ENCODE measurements around the gene CFAP251. TPM values are rescaled to one million over a fixed set of nuclear protein-coding genes. Genes with fewer than 3 reads are reported as not detected.

The CFAP251 gene
- total RNA-seq, 1 experiment from 2014 or later, result 3.2 TPM

GRCh38 chr12:122018937-122019336 lies 100.5 kb downstream of the CFAP251 start:
- Histone ChIP-seq H2AFZ (ENCODE audit: low read length) (no peak overlapping the region), H3K27ac (ENCODE audit: low read length) (no peak overlapping the region), H3K36me3 (ENCODE audit: low read depth, low read length) (no peaks in the 10 kb centered on the region), H3K9me2 (replicated peaks; ENCODE audit: low read length) (no peaks in the 10 kb centered on the region), H3F3A (ENCODE audit: low read length, unreplicated experiment) (no peaks in the 10 kb centered on the region), H4K20me1 (ENCODE audit: low read length) (no peaks in the 10 kb centered on the region), H3K4me3 (ENCODE audit: low read length) (no peak overlapping the region), H3K9me3 (ENCODE audit: low read length) (no peaks in the 10 kb centered on the region; the same call in 1 of the 2 replicates), H3K27me3 (ENCODE audit: low read length) (no peaks in the 10 kb centered on the region), H3K4me2 (ENCODE audit: low read length) (no peak overlapping the region), H3K4me1 (ENCODE audit: insufficient read depth, low read length) (peaks cover 13% of the 10 kb centered on the region), H3K79me2 (ENCODE audit: low read length) (peaks cover 30% of the 10 kb centered on the region), H3K9ac (ENCODE audit: low read length) (no peak overlapping the region)
- POLR2A ChIA-PET (ENCODE audit: unreplicated experiment), result no interaction called here
- intact Hi-C loops (cut with micrococcal nuclease), result no loop called here
- ATAC-seq (no peak), DNase-seq (no peak)
- CTCF ChIA-PET, result no interaction called here
- no TSS peak for BruUV-seq (replicated peaks)
- no peak for TF ChIP-seq EZH2 (IDR thresholded peaks at IDR 0.05; ENCODE audit: low read length, unreplicated experiment)
- no peak for TF ChIP-seq EZH2phosphoT487 (IDR thresholded peaks at IDR 0.05; ENCODE audit: borderline replicate concordance, low read length)
- TF ChIP-seq CTCF (conservative IDR thresholded peaks at IDR 0.05; ENCODE audit: low read depth, low read length), result no peak

- Histone ChIP-seq H3K4me3 (ENCODE audit: low read length) (peak overlapping the region; percentile 93), H3K4me1 (ENCODE audit: insufficient read depth, low read length) (peaks cover 21% of the 10 kb centered on the region), H3K36me3 (ENCODE audit: low read depth, low read length) (no peaks in the 10 kb centered on the region), H3F3A (ENCODE audit: low read length, unreplicated experiment) (no peaks in the 10 kb centered on the region), H3K4me2 (ENCODE audit: low read length) (peak overlapping the region; percentile 88), H2AFZ (ENCODE audit: low read length) (peak overlapping the region; percentile 89), H3K9me2 (replicated peaks; ENCODE audit: low read length) (no peaks in the 10 kb centered on the region), H3K27ac (ENCODE audit: low read length) (peak overlapping the region; percentile 43; the same call in 1 of the 2 replicates), H3K9ac (ENCODE audit: low read length) (peak overlapping the region; percentile 82), H3K9me3 (ENCODE audit: low read length) (no peaks in the 10 kb centered on the region; the same call in 1 of the 2 replicates), H3K79me2 (ENCODE audit: low read length) (peaks cover 48% of the 10 kb centered on the region), H4K20me1 (ENCODE audit: low read length) (no peaks in the 10 kb centered on the region), H3K27me3 (ENCODE audit: low read length) (no peaks in the 10 kb centered on the region)
- BruUV-seq (replicated peaks), result TSS peak; percentile 25
- ChIA-PET CTCF (interaction anchor here (1.0 kb wide), 1 partner anchor 29 kb away, joined by 4 read pairs; no protein-coding TSS in a partner anchor), POLR2A (ENCODE audit: unreplicated experiment) (interaction anchor here (1.2 kb wide), 1 partner anchor 31 kb away, joined by 5 read pairs; no protein-coding TSS in a partner anchor)
- intact Hi-C loops (cut with micrococcal nuclease), result loop anchor here (10.0 kb wide), 1 partner anchor 226 kb away; the partner anchor contains the start of gene RHOF
- ATAC-seq (no peak), DNase-seq (no peak)
- TF ChIP-seq EZH2phosphoT487 (IDR thresholded peaks at IDR 0.05; ENCODE audit: borderline replicate concordance, low read length) (no peak), CTCF (conservative IDR thresholded peaks at IDR 0.05; ENCODE audit: low read depth, low read length) (no peak), EZH2 (IDR thresholded peaks at IDR 0.05; ENCODE audit: low read length, unreplicated experiment) (no peak)
Observed at GRCh38 chr12:122020795-122021192, 102.4 kb downstream of the CFAP251 start.

- ChIA-PET POLR2A (ENCODE audit: unreplicated experiment) (interaction anchor here (0.6 to 1.2 kb wide), 2 partner anchors 25 to 31 kb away, joined by 4 to 5 read pairs; no protein-coding TSS in a partner anchor), CTCF (interaction anchor here (1.0 kb wide), 1 partner anchor 29 kb away, joined by 4 read pairs; no protein-coding TSS in a partner anchor)
- Histone ChIP-seq H3K79me2 (ENCODE audit: low read length) (peaks cover 54% of the 10 kb centered on the region), H3K4me2 (ENCODE audit: low read length) (peak overlapping the region; percentile 88), H3K9me2 (replicated peaks; ENCODE audit: low read length) (no peaks in the 10 kb centered on the region), H3K9ac (ENCODE audit: low read length) (peak overlapping the region; percentile 82), H2AFZ (ENCODE audit: low read length) (peak overlapping the region; percentile 89), H4K20me1 (ENCODE audit: low read length) (0 out of 2 replicates have a peak, but pooled peaks cover under 1% of the 10 kb centered on the region), H3K4me3 (ENCODE audit: low read length) (peak overlapping the region; percentile 93), H3F3A (ENCODE audit: low read length, unreplicated experiment) (no peaks in the 10 kb centered on the region), H3K27me3 (ENCODE audit: low read length) (no peaks in the 10 kb centered on the region), H3K4me1 (ENCODE audit: insufficient read depth, low read length) (peaks cover 21% of the 10 kb centered on the region), H3K36me3 (ENCODE audit: low read depth, low read length) (no peaks in the 10 kb centered on the region), H3K9me3 (ENCODE audit: low read length) (no peaks in the 10 kb centered on the region; the same call in 1 of the 2 replicates), H3K27ac (ENCODE audit: low read length) (peak overlapping the region; percentile 43)
- ATAC-seq (peak; percentile 18), DNase-seq (peak; percentile 58)
- no TSS peak for BruUV-seq (replicated peaks)
- intact Hi-C loops (cut with micrococcal nuclease), result loop anchor here (10.0 kb wide), 1 partner anchor 227 kb away; the partner anchor contains the start of gene RHOF
- no peak for TF ChIP-seq EZH2phosphoT487 (IDR thresholded peaks at IDR 0.05; ENCODE audit: borderline replicate concordance, low read length)
Observed at GRCh38 chr12:122021193-122021821, 102.9 kb downstream of the CFAP251 start.
